Daoy (cell line): Measurements from ENCODE around the gene ARHGEF10L. TPM values are rescaled to one million over a fixed set of nuclear protein-coding genes. Genes with fewer than 3 reads are reported as not detected.
A peak's percentile ranks its signal among the peaks of the same experiment; 100 is the strongest.
"Not testable (repeated sequence)": the region's sequence is repeated elsewhere in the genome, so short reads cannot be mapped to it uniquely, and the experiment has no call there.

Source experiments
- DNase-seq: peaks from one replicate; pipeline ENCODE4 v3.0.0-alpha.2; 2015; ENCODE audit warnings: low read depth
- total RNA-seq: library from RNA; depleted of rRNA; stranded (reverse); fragments of >200 nt; shearing (Covaris generic); gene quantifications from 2 replicates; pipeline ENCODE4 v1.2.3, GENCODE V29; 2014

The ARHGEF10L gene
- total RNA-seq, 1 experiment from 2014 or later = 7.5 TPM

DNA sequence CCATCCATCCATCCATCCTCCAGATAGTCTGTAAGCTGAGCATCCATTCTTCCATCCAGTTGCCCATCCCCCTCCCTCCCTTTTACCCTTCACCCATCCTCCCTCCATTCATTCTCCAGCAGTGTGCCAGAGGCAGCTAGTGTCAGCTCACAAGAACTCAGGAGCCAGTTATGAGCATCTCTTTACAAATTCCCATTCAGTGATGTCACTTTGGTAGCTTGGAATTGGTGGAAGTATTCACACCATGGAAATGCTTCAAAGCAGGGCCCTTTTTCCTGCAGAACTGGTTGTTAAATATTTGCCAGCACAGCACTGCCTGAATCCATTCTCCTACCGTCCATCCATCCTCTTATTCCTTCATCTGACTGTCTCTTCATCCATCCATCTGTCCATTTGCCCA is 72.5 kb downstream of the ARHGEF10L start:
- DNase-seq = no peak

- no peak for DNase-seq
These were observed 73.3 kb downstream of the ARHGEF10L start for GRCh38 chr1:17612831-17613230.

DNA sequence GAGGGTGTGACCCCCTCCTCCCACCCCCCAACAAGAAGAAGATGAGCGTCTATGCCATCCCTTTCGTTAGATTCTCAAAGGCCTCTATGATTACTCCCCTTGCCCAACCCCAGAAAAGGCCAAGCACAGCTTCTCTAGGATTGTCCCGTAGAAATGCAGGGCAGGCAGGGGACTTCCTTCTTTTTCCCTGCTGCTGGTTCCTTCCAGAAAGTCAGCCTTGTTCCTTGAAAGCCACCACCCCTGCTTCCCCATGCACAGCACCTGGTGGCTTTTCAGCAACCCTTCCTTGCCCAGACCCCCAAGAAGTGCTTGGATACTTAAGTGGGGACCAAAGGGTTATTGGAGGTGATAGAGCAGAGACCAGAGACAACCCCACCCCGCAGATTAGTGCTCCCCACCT is 75.1 kb downstream of the ARHGEF10L start:
- no peak for DNase-seq

DNA sequence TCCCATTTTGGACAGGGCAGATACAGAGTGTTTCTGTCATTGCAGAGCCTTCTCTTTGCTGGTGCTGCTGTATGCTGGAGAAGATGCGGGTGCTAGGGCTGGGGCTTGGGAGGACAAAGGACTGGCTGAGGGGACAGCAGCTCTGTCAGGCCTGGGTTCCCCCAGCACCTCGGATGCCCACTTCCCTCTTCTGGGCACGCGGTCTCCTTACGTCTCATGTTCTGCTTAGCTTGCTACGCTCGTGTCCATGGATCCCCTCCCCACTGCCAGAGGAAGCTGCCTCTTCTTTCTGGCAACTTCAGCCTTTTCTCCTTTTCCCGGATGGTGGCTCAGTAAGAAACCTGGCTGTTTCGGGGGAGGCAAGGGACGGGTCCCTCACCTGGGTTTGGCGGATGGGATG is 75.7 kb downstream of the ARHGEF10L start:
- no peak for DNase-seq

- DNase-seq = no peak
These were observed 76.5 kb downstream of the ARHGEF10L start for GRCh38 chr1:17615959-17616358.

DNA sequence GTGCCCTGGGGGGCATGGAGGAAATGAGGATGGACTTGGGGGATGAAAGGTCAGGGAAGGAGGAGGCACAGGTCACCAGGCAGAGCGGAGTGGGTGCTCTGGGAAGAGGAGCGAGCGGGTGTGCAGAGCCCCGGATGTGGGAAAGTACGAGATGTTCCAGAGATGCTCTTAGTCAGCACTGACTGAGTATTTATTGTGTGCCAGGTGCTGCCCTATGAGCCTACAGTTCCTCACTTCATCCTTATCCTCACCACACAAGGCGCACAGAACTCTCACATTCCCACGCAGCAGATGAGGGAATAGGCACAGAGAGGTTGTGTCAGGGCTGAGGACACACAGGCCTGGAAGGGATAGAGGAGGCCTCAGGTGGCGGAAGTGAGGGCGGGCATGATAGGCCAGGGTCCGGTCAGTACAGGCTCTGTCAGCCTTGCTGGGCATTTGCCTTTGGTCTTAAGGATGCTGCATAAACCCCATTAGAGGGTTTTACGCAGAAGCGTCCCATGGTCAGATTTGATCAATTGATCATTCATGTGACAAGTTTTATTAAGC is 77.3 kb downstream of the ARHGEF10L start:
- no peak for DNase-seq

- no peak for DNase-seq
These were observed 78.5 kb downstream of the ARHGEF10L start for GRCh38 chr1:17617787-17618557.

- DNase-seq = no peak
These were observed 79.2 kb downstream of the ARHGEF10L start for GRCh38 chr1:17618558-17619247.

DNA sequence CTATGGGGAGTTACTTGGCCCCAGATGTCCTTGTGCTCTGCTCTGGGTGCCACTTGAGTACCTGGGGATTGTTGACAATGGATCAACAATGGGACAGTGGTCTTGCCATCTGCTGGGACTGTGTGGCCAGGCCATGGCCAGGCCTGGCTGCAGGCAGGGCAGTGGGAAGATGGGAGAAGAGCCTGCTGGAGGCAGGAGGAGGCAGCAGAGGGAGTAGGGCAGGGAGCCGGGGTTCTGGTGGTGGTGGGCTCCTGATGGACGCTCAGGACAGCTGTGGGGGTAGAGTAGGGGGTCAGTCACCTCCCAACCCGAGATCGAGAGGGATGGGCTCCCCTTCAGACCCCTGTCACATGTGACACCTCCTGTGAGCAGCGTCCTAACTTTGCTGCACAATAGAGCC is 81.0 kb downstream of the ARHGEF10L start:
- DNase-seq = no peak

- DNase-seq = no peak
These were observed 82.2 kb downstream of the ARHGEF10L start for GRCh38 chr1:17621691-17622090.

GRCh38 chr1:17622823-17623222 is 83.3 kb downstream of the ARHGEF10L start:
- DNase-seq = no peak

DNA sequence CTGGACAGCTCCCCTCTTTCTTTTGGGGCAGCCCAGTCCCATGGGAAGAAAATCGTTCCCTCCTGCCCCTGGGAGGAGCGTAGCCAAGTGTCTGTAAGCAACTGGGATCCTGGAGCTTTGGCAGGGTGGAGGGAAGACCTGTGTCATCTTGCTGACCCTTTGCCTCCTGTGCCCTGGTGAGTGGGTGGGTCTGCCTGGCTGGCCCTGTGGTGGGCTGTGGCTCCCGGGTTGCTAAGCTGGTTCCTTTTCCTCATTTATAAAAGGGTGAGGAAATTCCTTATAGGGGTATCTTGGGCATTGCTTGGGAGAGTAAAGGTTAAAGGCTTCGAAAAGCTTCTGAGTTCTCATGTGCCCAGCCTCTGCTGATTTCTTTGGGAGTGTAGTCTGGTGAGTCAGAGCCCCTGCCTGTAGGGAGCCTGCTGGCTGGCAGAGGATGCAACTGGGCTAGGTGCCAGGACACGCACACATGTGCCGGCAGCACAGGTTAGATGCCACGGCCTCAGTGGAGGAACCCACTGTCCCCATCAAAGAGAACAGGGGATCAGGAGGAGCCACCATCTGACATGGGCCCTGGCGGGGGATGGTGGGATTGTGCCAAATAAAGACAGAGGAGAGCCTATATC is 85.2 kb downstream of the ARHGEF10L start:
- DNase-seq = peak; percentile 79

DNA sequence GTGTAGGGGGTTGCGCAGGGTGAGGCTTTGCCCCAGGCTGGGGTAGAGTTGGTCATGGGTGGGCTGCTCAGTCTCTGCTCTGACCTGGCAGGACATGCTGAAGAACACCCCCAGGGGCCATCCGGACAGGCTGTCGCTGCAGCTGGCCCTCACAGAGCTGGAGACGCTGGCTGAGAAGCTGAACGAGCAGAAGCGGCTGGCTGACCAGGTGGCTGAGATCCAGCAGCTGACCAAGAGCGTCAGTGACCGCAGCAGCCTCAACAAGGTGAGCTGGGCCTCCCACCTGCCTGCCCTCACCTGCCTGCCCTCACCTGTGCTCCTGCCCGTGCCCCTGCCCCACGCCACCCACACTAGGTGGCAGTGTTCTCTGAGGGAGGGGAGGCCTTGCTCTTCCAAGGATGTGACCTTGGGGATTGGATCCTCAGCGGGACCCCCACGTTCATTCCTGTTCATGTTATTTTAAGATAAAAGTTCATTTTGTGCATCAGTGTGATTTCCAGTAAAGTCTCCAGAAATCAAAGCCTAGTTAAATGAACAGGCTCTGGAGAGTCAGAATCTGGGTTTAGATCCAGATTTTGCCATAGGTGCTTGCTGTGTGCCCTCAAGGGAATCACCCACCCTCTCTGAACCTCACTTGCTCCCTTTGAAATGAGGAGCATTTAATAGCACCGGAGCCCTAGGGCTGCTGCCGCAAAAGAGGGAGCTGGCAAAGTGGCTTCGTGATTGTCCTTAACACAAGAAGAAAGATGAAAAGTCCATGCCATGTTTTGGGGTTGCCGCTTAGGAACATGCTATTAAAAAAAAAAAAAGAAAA is 87.9 kb downstream of the ARHGEF10L start:
- DNase-seq = no peak

- DNase-seq = not testable (repeated sequence)
These were observed 89.5 kb downstream of the ARHGEF10L start for GRCh38 chr1:17629046-17629445.

DNA sequence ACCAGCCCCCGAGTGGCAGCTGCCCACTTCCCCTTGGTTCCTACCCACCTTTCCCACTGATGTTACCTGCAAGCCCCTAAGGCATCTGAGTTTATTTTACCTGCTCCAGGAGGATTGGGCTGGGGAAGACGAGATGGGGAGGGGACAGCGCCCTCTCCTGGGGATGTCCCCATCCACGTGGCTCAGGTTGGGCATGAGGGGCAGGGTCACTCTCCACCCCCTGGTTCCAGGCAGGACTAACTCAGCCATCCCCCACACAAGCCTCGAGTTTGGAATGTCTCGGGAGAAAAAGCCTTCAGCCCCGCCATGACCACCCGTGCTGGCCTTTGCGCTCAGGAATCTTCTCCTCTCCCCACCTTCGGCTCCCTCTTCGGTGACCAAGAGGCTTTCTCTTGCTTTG is 90.0 kb downstream of the ARHGEF10L start:
- DNase-seq = no peak

DNA sequence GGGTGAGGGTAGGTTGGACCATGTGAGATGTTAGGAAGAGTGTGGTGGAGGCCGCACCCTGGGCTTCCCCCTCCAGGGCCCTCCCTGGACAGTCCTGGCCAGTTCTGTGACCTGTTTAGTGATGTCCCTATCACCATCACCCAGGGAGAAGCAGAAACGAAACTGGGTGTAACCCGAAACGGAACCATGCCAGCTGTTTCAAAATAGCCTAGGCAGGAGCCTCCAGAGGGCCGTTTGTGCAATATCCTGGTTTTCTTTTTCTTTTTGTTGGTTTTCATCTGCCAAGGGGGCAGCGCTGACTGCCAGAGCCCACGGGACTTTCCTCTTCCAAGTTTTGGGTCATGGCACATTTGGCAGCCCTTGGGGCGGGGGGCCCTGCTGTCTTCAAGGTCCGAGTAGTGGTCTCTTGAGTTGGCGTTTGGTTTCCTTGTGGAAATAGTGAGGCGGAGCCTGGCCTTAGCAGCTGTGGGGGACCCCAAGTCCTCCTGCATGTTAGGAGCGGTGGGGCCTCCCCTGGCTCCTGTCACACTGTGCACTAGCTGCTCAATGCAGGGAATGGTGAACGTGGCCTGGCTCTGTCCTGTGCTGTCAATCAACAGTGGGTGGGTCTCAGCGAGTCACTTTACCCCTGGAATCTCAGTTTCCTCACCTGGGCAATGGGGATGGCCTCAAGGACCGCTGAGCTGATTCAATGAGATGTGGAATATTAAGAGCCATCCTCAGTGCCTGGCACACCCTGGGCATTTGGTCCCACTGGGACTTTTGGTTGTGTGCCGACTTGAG is 90.7 kb downstream of the ARHGEF10L start:
- peak; percentile 22 for DNase-seq

DNA sequence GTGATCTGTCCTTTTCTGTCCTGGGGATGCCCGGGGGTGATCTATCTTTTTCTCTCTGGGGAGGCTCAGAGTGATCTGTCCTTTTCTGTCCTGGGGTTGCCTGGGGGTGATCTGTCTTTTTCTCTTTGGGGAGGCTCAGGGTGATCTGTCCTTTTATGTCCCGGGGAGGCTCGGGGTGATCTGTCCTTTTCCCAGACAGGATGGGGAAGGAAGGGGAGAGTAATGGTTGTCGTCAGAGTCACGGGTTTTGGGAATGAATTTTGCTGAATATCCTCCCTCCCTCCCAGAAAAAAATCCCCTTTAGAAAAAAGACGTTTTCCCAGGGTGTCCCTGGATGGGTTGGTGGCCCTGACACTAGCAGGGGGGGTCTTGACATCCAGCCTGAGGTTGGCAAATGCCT is 91.5 kb downstream of the ARHGEF10L start:
- no peak for DNase-seq

DNA sequence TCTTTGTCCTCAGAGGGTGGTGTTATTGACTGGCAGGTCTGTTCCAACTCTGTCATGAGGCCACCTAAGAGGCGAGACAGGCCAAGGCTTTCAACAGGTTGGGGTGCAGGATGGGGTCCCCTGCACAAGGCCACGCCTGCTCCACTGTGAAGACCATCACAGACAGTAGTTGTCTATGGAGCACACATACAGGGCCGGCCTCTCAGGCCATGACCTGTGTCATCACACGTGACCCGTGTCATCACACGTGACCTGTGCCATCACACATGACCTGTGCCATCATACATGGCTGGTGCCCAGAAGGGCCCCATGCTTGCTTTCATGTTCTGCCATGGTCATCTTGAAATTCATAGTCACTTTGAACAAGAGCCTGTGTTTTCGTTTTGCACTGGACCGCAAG is 91.9 kb downstream of the ARHGEF10L start:
- no peak for DNase-seq

GRCh38 chr1:17632106-17632505 is 92.6 kb downstream of the ARHGEF10L start:
- no peak for DNase-seq

DNA sequence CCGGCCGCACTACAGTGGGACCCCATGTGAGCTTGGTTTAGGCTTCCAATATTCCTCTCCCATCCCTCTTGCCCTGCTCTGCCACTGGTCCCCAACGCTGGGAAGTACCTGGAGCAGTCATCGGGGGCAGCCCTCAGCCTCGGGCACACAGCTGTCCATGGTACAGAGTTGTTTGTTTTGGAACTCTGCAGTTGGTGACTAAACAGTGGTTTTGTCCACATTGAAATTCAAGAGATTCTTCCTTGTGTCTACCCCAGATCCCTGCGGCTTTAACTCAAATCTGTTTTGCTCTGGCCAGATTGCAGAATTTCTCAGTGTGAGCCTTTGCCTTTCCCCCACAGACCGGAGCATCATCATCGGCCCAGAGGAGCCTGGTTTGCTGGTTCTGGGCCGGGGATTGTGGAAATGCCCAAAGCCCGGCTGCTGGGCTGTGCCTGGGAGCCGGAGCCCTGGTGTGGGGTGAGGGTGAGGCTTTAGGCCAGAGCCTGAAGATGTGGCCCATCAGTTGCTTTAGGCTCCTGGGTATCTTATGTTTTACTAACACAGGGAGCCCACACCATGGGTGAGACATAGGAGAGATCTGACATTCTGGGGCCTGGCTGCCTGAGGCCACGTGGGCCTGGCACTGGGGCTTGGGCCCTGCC is 93.2 kb downstream of the ARHGEF10L start:
- DNase-seq = peak; percentile 87
